HepG2 (cell line): ENCODE results near the gene CLUH.

Experiments
- GATAD2A ChIP-seq: IDR thresholded peaks from 2 replicates; pipeline ENCODE4 v1.6.1; 2016
- POLR2A ChIP-seq, 2 experiments: IDR thresholded peaks; 2 replicates each; pipeline ENCODE4 v1.6.1; 2011; ENCODE audit warnings: low read depth in 2 of 2, low read length in 2 of 2, mild to moderate bottlenecking in 1 of 2, moderate library complexity in 1 of 2; ENCODE audit not compliant: insufficient read depth in 1 of 2
- ZNF337 ChIP-seq: sonication (generic); formaldehyde crosslinking; IDR thresholded peaks from 2 replicates; pipeline ENCODE4 v1.5.1; 2020; ENCODE audit warnings: missing genetic modification reagents, low read depth, mild to moderate bottlenecking, borderline replicate concordance
- TF ChIP-seq, protein P1 (sequence below): sonication (generic); formaldehyde crosslinking; IDR thresholded peaks from 2 replicates; pipeline ENCODE4 v1.5.0; 2020; ENCODE audit warnings: mild to moderate bottlenecking, missing genetic modification reagents, moderate library complexity

DNA sequence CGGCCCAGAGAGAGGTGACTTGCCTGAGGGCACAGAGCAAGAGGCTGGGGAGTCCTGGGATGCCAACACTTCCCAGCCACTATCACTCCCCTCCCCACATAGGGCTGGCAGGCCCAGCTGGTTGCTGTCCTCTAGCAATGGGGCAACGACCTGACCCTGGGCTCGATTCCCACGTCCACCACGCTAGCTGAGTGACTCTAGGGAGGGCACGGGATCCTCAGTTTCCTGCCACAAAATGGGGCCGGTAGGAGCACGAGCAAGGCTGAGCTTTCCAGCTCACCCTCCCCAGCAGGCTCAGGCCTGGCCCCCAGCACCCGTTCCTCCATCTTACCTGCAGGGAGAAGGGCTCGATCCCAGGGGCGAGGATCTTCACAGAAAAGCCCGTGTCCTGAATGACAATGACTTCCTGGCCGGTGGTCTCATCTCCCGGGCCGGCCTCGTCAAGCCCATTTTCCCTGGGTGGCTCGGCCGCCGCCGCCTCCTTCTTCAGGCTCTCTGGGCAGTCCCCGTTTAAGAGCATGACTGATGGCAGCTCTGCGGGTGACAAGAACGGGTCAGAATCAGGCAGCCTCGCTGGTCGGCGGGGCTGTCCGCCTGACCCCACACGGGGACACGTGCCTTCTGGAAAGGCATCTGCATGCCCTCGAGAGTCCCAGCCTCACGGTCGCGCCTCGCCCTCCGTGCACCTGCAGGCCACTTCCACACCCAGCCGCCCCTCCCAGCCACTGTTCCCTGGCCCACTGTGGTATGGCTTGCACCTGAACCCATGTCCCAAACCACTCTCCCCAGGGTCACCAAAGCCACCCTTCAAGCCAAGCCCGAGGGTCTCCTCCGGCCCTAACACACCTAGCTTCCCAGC, 7.3 kb downstream of the CLUH start:
- TF ChIP-seq, protein P1, sequence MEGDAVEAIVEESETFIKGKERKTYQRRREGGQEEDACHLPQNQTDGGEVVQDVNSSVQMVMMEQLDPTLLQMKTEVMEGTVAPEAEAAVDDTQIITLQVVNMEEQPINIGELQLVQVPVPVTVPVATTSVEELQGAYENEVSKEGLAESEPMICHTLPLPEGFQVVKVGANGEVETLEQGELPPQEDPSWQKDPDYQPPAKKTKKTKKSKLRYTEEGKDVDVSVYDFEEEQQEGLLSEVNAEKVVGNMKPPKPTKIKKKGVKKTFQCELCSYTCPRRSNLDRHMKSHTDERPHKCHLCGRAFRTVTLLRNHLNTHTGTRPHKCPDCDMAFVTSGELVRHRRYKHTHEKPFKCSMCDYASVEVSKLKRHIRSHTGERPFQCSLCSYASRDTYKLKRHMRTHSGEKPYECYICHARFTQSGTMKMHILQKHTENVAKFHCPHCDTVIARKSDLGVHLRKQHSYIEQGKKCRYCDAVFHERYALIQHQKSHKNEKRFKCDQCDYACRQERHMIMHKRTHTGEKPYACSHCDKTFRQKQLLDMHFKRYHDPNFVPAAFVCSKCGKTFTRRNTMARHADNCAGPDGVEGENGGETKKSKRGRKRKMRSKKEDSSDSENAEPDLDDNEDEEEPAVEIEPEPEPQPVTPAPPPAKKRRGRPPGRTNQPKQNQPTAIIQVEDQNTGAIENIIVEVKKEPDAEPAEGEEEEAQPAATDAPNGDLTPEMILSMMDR: no peak
- TF ChIP-seq POLR2A (IDR thresholded peaks at IDR 0.05; ENCODE audit: insufficient read depth in 1 of 2, low read depth in 2 of 2, low read length in 2 of 2) (no peak), GATAD2A (CRISPR knock-in tag) (no peak), ZNF337 (CRISPR knock-in tag) (no peak)
